SK-N-DZ (cell line): Measurements from ENCODE around the gene ANO2.
"Not testable (repeated sequence)": the region's sequence is repeated elsewhere in the genome, so short reads cannot be mapped to it uniquely, and the experiment has no call there.

Experiments
- DNase-seq: peaks from one replicate; pipeline ENCODE4 v3.0.0-alpha.2; 2015; ENCODE audit warnings: low spot score

The ANO2 gene

GRCh38 chr12:5887819-5888218, 57.2 kb downstream of the ANO2 start:
- DNase-seq = not testable (repeated sequence)

- no peak for DNase-seq
Observed at GRCh38 chr12:5884866-5885265, 60.2 kb downstream of the ANO2 start.

GRCh38 chr12:5884285-5884684, 60.8 kb downstream of the ANO2 start:
- no peak for DNase-seq

GRCh38 chr12:5882511-5883190, 62.4 kb downstream of the ANO2 start:
- no peak for DNase-seq

- DNase-seq = no peak
Observed at GRCh38 chr12:5881666-5882065, 63.4 kb downstream of the ANO2 start.

- DNase-seq = no peak
Observed at GRCh38 chr12:5881101-5881606, 63.9 kb downstream of the ANO2 start.

GRCh38 chr12:5875851-5876250, 69.2 kb downstream of the ANO2 start:
- no peak for DNase-seq

GRCh38 chr12:5874514-5874913, 70.5 kb downstream of the ANO2 start:
- DNase-seq = no peak

GRCh38 chr12:5873281-5873919, 71.7 kb downstream of the ANO2 start:
- no peak for DNase-seq

- DNase-seq = no peak
Observed at GRCh38 chr12:5872745-5873144, 72.3 kb downstream of the ANO2 start.

GRCh38 chr12:5871741-5872140, 73.3 kb downstream of the ANO2 start:
- DNase-seq = no peak

GRCh38 chr12:5870183-5870582, 74.9 kb downstream of the ANO2 start:
- DNase-seq = no peak

GRCh38 chr12:5868625-5869295, 76.3 kb downstream of the ANO2 start:
- no peak for DNase-seq

GRCh38 chr12:5865397-5865796, 79.7 kb downstream of the ANO2 start:
- DNase-seq = no peak

- no peak for DNase-seq
Observed at GRCh38 chr12:5864972-5865371, 80.1 kb downstream of the ANO2 start.

GRCh38 chr12:5864301-5864700, 80.8 kb downstream of the ANO2 start:
- DNase-seq = no peak

- DNase-seq = no peak
Observed at GRCh38 chr12:5861416-5861815, 83.6 kb downstream of the ANO2 start.

GRCh38 chr12:5856692-5857091, 88.4 kb downstream of the ANO2 start:
- no peak for DNase-seq

- DNase-seq = no peak
Observed at GRCh38 chr12:5846950-5847349, 98.1 kb downstream of the ANO2 start.

GRCh38 chr12:5840944-5841343, 104.1 kb downstream of the ANO2 start:
- no peak for DNase-seq

GRCh38 chr12:5830111-5830510, 114.9 kb downstream of the ANO2 start:
- DNase-seq = no peak

GRCh38 chr12:5827591-5827990, 117.5 kb downstream of the ANO2 start:
- no peak for DNase-seq

GRCh38 chr12:5825761-5826160, 119.3 kb downstream of the ANO2 start:
- not testable (repeated sequence) for DNase-seq
